K562 (cell line): ENCODE measurements around the gene NPDC1.

Experiments
- EZH2 ChIP-seq: IDR thresholded peaks from 2 replicates; pipeline ENCODE4 v1.6.1; 2012; ENCODE audit warnings: low read depth, mild to moderate bottlenecking, inconsistent platforms, low read length, borderline replicate concordance
- HDAC6 ChIP-seq: IDR thresholded peaks from 2 replicates; pipeline ENCODE4 v1.6.1; 2012; ENCODE audit warnings: low read depth, mild to moderate bottlenecking, control low read depth, inconsistent platforms, low read length, moderate library complexity
- HNRNPK ChIP-seq: fragments of 200-400 bp; formaldehyde crosslinking; IDR thresholded peaks from one replicate; pipeline ENCODE4 v1.6.1; 2018; ENCODE audit warnings: mild to moderate bottlenecking, low read depth, low read length; ENCODE audit not compliant: poor library complexity, severe bottlenecking
- POLR2A ChIP-seq: fragments of 450-650 bp; conservative IDR thresholded peaks from 2 replicates; pipeline ENCODE4 v1.6.1; 2016
- RAD21 ChIP-seq, 2 experiments: fragments of 250-450 bp in 1 of 2; fragments of 450-650 bp in 1 of 2; sonication (Bioruptor Pico) in 1 of 2; formaldehyde crosslinking in 1 of 2; IDR thresholded peaks in 1 of 2; conservative IDR thresholded peaks in 1 of 2; 2 replicates each; pipeline versions ENCODE4 v1.4.0 to v1.8.0; 2020 to 2022; ENCODE audit warnings: mild to moderate bottlenecking in 2 of 2, moderate library complexity in 1 of 2
- SRF ChIP-seq, 2 experiments: fragments of 250-450, 450-650 bp in 1 of 2; sonication (Bioruptor Pico) in 1 of 2; sonication (generic) in 1 of 2; formaldehyde crosslinking; IDR thresholded peaks; 2 replicates each; pipeline versions ENCODE4 v1.5.0 to v1.5.1; 2020 to 2022; ENCODE audit warnings: mild to moderate bottlenecking in 1 of 2, missing genetic modification reagents in 1 of 2
- ZBTB8A ChIP-seq: fragments of 450-650 bp; IDR thresholded peaks from 2 replicates; pipeline ENCODE4 v1.6.1; 2018; ENCODE audit warnings: mild to moderate bottlenecking, moderate library complexity; ENCODE audit not compliant: partially characterized antibody
- ZNF24 ChIP-seq: fragments of 450-650 bp; IDR thresholded peaks from 2 replicates; pipeline ENCODE4 v1.6.1; 2016
- TF ChIP-seq, protein P1 (sequence below), 3 experiments: IDR thresholded peaks in 2 of 3; conservative IDR thresholded peaks in 1 of 3; 2 replicates each; pipeline ENCODE4 v1.5.1; 2011 to 2012; ENCODE audit warnings: low read length in 3 of 3, mild to moderate bottlenecking in 3 of 3, control low read depth in 2 of 3, improper control_type of control experiment in 1 of 3, inconsistent platforms in 1 of 3, low read depth in 1 of 3, mixed read lengths in 1 of 3, moderate library complexity in 1 of 3; ENCODE audit not compliant: insufficient read depth in 2 of 3

DNA sequence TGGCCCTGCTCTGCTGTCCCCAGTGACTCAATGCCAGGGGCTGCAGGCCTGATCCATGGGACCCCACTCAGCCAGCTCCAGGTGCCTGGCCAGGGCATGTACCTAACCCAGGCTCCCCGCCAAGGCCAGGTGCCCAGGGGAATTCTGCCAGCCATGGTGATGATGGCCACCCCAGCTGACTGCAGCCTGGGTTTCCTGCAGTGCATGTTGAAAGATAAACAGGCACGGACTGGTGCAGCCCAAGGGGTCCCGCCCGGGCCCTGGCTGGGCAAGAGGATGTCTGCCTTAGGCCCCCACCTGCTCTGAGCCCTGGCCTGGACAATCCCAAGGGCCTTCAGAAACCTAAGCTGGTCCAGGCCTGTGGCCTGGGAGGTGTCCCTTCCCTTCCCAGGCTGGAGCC, 19.1 kb downstream of the NPDC1 start:
- TF ChIP-seq, protein P1, sequence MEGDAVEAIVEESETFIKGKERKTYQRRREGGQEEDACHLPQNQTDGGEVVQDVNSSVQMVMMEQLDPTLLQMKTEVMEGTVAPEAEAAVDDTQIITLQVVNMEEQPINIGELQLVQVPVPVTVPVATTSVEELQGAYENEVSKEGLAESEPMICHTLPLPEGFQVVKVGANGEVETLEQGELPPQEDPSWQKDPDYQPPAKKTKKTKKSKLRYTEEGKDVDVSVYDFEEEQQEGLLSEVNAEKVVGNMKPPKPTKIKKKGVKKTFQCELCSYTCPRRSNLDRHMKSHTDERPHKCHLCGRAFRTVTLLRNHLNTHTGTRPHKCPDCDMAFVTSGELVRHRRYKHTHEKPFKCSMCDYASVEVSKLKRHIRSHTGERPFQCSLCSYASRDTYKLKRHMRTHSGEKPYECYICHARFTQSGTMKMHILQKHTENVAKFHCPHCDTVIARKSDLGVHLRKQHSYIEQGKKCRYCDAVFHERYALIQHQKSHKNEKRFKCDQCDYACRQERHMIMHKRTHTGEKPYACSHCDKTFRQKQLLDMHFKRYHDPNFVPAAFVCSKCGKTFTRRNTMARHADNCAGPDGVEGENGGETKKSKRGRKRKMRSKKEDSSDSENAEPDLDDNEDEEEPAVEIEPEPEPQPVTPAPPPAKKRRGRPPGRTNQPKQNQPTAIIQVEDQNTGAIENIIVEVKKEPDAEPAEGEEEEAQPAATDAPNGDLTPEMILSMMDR (IDR thresholded peaks at IDR 0.05 in 2 of 3, conservative IDR thresholded peaks at IDR 0.05 in 1 of 3; ENCODE audit: insufficient read depth in 2 of 3, low read depth in 1 of 3, low read length in 3 of 3): no peak
- no peak for TF ChIP-seq ZBTB8A
- TF ChIP-seq POLR2A: no peak
- no peak for TF ChIP-seq RAD21 (CRISPR knock-in tag; conservative IDR thresholded peaks at IDR 0.05 in 1 of 2, IDR thresholded peaks at IDR 0.05 in 1 of 2)
- TF ChIP-seq HDAC6: no peak
- TF ChIP-seq ZNF24: no peak
- TF ChIP-seq EZH2: no peak
- TF ChIP-seq HNRNPK: no peak
- no peak for TF ChIP-seq SRF (CRISPR knock-in tag; IDR thresholded peaks at IDR 0.05)
